Measurements from ENCODE around the gene GLCE. TPM values are rescaled to one million over a fixed set of nuclear protein-coding genes. Genes with fewer than 3 reads are reported as not detected.

The GLCE gene
- total RNA-seq, 4 donors from 2014 or later: 33.8 to 50.7 (median 43.8) TPM

GRCh38 chr15:69275933-69276560 is 115.6 kb downstream of the GLCE start:
- DNase-seq: no peak
- Histone ChIP-seq H3K4me1 (no peaks in the 10 kb centered on the region), H3K36me3 (no peaks in the 10 kb centered on the region), H3K4me3 (no peak overlapping the region), H3K9me3 (no peaks in the 10 kb centered on the region), H3K27ac (no peak overlapping the region), H3K27me3 (no peaks in the 10 kb centered on the region)
- TF ChIP-seq CTCF (IDR thresholded peaks at IDR 0.05) (no peak), POLR2A (IDR thresholded peaks at IDR 0.05) (no peak)

GRCh38 chr15:69277316-69277715 is 116.9 kb downstream of the GLCE start:
- Histone ChIP-seq H3K27me3 (no peaks in the 10 kb centered on the region), H3K27ac (no peak overlapping the region), H3K4me1 (no peaks in the 10 kb centered on the region), H3K36me3 (no peaks in the 10 kb centered on the region), H3K9me3 (no peaks in the 10 kb centered on the region), H3K4me3 (no peak overlapping the region)
- no peak for DNase-seq
- TF ChIP-seq POLR2A (IDR thresholded peaks at IDR 0.05): no peak
- no peak for TF ChIP-seq CTCF (IDR thresholded peaks at IDR 0.05)

GRCh38 chr15:69279636-69280035 is 119.2 kb downstream of the GLCE start:
- TF ChIP-seq CTCF (IDR thresholded peaks at IDR 0.05) (no peak), POLR2A (IDR thresholded peaks at IDR 0.05) (no peak)
- no peaks in the 10 kb centered on the region for H3K36me3 ChIP-seq
- no peak overlapping the region for H3K4me3 ChIP-seq
- no peaks in the 10 kb centered on the region for H3K9me3 ChIP-seq
- DNase-seq: no peak
- H3K4me1 ChIP-seq: no peaks in the 10 kb centered on the region
- no peaks in the 10 kb centered on the region for H3K27me3 ChIP-seq
- no peak overlapping the region for H3K27ac ChIP-seq

GRCh38 chr15:69280783-69281182 is 120.3 kb downstream of the GLCE start:
- no peaks in the 10 kb centered on the region for H3K9me3 ChIP-seq
- no peaks in the 10 kb centered on the region for H3K4me1 ChIP-seq
- H3K27ac ChIP-seq: no peak overlapping the region
- TF ChIP-seq POLR2A (IDR thresholded peaks at IDR 0.05): no peak
- TF ChIP-seq CTCF (IDR thresholded peaks at IDR 0.05): no peak
- H3K27me3 ChIP-seq: no peaks in the 10 kb centered on the region
- H3K4me3 ChIP-seq: no peak overlapping the region
- H3K36me3 ChIP-seq: no peaks in the 10 kb centered on the region
- no peak for DNase-seq

GRCh38 chr15:69282104-69282743 is 121.8 kb downstream of the GLCE start:
- H3K27me3 ChIP-seq: no peaks in the 10 kb centered on the region
- no peak for TF ChIP-seq POLR2A (IDR thresholded peaks at IDR 0.05)
- TF ChIP-seq CTCF (IDR thresholded peaks at IDR 0.05): no peak
- H3K4me1 ChIP-seq: no peaks in the 10 kb centered on the region
- H3K27ac ChIP-seq: no peak overlapping the region
- no peak for DNase-seq
- H3K9me3 ChIP-seq: no peaks in the 10 kb centered on the region
- H3K36me3 ChIP-seq: no peaks in the 10 kb centered on the region
- no peak overlapping the region for H3K4me3 ChIP-seq

Data from Peyer's patch (tissue), 4 donors.